Activated naive CD8-positive, alpha-beta T cell treated with anti-CD3 and anti-CD28 coated beads, Interleukin-2, amount 10 ng/mL, durations not matched to agents 7 days and 5 days (primary cell): Measurements from ENCODE around the gene DUSP22. TPM values are rescaled to one million over a fixed set of nuclear protein-coding genes. Genes with fewer than 3 reads are reported as not detected.
"Not testable (repeated sequence)": the region's sequence is repeated elsewhere in the genome, so short reads cannot be mapped to it uniquely, and the experiment has no call there.

Source experiments
- ATAC-seq: fragments of 150-1000 bp; cut with Tn5 transposase; one replicate; pipeline ENCODE4 v1.10.0; 2021; ENCODE audit warnings: low read depth, moderate library complexity
- POLR2A ChIA-PET: fragments of 350-600 bp; sonication (Branson Sonifier 250); formaldehyde crosslinking; loops from one replicate; lab custom pipeline; 2021; ENCODE audit warnings: antibody characterized with exemption; lab: Charles Lee
- DNase-seq: peaks from one replicate; pipeline ENCODE4 v3.0.0; 2021
- H3K27ac Mint-ChIP-seq: one replicate; pipeline ENCODE4 v1.8.0; 2022; ENCODE audit warnings: mild to moderate bottlenecking, mixed read lengths
- H3K27me3 Mint-ChIP-seq: one replicate; pipeline ENCODE4 v1.8.0; 2022; ENCODE audit warnings: mild to moderate bottlenecking, moderate library complexity, mixed read lengths
- H3K36me3 Mint-ChIP-seq: one replicate; pipeline ENCODE4 v1.8.0; 2021; ENCODE audit warnings: mild to moderate bottlenecking, mixed read lengths
- H3K4me1 Mint-ChIP-seq: one replicate; pipeline ENCODE4 v1.8.0; 2021; ENCODE audit warnings: mixed read lengths
- H3K4me3 Mint-ChIP-seq: one replicate; pipeline ENCODE4 v1.8.0; 2022; ENCODE audit warnings: mild to moderate bottlenecking, moderate library complexity, mixed read lengths
- H3K9me3 Mint-ChIP-seq: one replicate; pipeline ENCODE4 v1.8.0; 2021; ENCODE audit warnings: mixed read lengths
- total RNA-seq, 2 experiments: library from RNA; stranded (reverse); gene quantifications; one replicate each; pipeline ENCODE4 v1.2.3, GENCODE V29; 2021

DUSP22 gene
- total RNA-seq, 2 experiments from 2014 or later, result 49.1 to 50.4 TPM

DNA sequence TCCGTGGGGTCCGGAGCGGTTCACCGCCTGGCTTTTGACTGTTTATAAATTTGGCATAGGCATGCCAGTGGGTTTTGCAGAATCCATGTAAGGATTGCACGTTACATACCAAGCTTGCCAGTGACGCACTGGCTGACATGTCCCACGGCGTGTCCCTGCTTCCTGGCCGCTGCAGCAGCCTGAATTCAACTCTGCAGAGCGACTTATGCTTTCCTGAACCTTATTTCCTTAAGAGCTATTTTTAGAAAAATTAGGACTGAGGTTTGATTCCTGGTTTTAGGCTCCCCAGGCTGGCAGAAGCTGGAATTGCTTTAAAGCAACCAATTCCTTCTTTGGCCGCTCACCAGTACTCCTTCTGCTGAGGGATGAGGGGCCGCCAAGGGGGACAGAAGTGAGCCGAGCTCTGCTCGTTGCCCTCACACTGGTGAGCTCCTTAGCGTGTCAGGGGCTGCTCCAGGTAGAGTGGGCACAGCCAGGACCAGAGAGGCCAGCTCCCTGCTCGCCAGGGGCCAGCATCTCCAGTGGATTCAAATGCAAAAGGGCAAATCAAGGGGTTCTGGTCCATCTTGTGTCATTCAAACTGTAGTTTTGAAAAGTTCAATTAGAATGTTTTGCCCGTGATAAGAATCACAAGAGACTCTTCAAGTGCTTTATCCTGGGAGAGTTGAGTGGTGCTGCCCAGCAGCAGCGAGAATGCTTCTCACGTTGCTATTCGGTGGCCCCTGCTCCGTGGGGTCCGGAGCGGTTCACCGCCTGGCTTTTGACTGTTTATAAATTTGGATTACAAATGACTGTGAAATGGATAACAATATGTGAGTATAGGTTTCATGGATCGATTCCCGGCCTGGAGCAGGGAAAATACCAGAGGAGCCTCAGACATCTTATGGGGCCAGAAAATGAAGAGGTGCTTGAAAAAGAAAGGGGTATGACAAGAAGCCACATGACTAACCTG, 81.8 kb downstream of the DUSP22 start:
- Mint-ChIP-seq H3K27ac (no peak overlapping the region), H3K4me3 (no peak overlapping the region), H3K9me3 (no peaks in the 10 kb centered on the region), H3K27me3 (peaks cover 16% of the 10 kb centered on the region), H3K4me1 (peaks cover 8% of the 10 kb centered on the region), H3K36me3 (no peaks in the 10 kb centered on the region)
- no peak for DNase-seq
- no peak for ATAC-seq
- POLR2A ChIA-PET, result no interaction called here

DNA sequence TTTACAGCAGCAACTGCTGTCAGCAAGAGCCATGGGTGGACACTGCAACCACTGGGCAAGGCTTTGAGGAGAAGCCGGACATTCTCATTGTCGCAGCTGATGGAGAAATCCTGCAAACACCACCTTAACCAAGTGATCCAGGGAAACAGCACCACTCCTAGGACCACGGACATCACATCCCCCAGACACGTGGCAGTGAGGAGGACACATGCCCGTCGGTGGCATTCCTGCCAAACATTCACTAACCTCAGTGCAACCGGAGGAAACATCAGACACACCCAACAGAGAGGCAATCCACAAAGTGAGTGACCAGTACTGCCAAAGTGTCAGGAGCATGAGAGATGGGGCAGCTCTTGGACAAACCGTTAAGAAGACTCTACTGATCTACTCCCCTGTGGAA, 82.7 kb downstream of the DUSP22 start:
- H3K27me3 Mint-ChIP-seq, result peaks cover 16% of the 10 kb centered on the region
- no peak overlapping the region for H3K27ac Mint-ChIP-seq
- POLR2A ChIA-PET, result interaction anchor here (0.7 kb wide), 1 partner anchor 9 kb away, joined by 4 read pairs; no protein-coding TSS in a partner anchor
- peaks cover 13% of the 10 kb centered on the region for H3K4me1 Mint-ChIP-seq
- ATAC-seq (no peak), DNase-seq (no peak)
- no peaks in the 10 kb centered on the region for H3K9me3 Mint-ChIP-seq
- H3K36me3 Mint-ChIP-seq, result no peaks in the 10 kb centered on the region
- no peak overlapping the region for H3K4me3 Mint-ChIP-seq

DNA sequence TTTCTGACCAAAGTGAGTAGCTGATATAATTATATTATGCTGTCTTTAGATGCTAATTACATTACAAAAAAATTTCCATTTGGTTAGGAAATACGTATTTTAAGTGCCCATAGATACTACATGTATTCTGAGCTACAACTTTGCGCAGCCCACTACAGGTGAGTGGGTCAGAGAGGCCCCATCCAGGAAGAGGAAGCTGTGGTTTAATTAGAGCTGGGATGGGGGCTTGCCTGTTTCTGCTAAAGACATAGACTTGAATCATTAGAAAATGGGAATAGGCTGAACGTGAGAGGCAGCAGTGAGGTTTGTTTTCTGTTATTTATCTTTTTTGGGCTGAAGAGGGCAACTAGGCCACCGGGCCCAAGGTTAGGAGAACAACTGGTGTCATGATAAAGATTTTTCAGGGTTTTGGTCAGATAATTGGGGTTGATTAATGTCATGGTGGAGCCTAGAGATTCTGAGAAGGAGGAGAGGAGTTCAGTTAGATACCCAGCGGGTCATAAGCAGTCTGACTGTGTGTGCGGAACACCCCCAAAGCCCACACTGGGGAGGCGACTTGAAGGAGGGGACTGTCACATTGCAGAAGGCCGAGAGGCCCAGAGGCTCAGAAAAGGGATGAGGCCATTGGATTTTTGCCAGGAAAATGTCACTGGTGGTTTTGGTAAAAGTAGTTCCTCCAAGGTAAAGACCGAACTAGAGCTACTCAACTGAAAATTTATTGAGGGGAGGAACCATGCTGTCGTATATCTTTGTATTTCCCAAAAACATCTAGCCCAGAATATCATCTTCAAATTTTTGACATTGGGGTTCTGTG, 84.7 kb downstream of the DUSP22 start:
- Mint-ChIP-seq H3K9me3 (no peaks in the 10 kb centered on the region), H3K27ac (no peak overlapping the region), H3K4me1 (peaks cover 13% of the 10 kb centered on the region), H3K27me3 (peaks cover 23% of the 10 kb centered on the region), H3K4me3 (no peak overlapping the region), H3K36me3 (no peaks in the 10 kb centered on the region)
- ATAC-seq, result no peak
- POLR2A ChIA-PET, result interaction anchor here (0.5 to 1.4 kb wide), 2 partner anchors 46 to 188 kb away, joined by 3 read pairs; no protein-coding TSS in a partner anchor
- DNase-seq, result no peak

DNA sequence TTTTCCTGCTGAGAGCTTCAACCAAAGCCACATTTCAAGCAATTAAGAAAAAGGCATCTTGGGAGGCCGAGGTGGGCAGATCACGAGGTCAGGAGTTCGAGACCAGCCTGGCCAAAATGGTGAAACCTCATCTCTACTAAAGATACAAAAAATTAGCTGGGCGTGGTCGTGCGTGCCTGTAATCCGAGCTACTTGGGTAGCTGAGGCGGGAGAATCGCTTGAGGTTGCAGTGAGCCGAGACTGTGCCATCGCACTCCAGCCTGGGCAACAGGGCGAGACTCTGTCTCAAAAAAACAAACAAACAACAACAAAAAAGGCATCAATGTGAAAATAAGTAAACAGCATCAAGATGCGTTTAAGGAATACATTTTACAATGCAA, 85.3 kb downstream of the DUSP22 start:
- ATAC-seq, H3K9me3 Mint-ChIP-seq, H3K36me3 Mint-ChIP-seq, H3K4me3 Mint-ChIP-seq, POLR2A ChIA-PET, DNase-seq, H3K27ac Mint-ChIP-seq: not testable (repeated sequence)
- Mint-ChIP-seq H3K27me3 (peaks cover 21% of the 10 kb centered on the region), H3K4me1 (peaks cover 12% of the 10 kb centered on the region)

DNA sequence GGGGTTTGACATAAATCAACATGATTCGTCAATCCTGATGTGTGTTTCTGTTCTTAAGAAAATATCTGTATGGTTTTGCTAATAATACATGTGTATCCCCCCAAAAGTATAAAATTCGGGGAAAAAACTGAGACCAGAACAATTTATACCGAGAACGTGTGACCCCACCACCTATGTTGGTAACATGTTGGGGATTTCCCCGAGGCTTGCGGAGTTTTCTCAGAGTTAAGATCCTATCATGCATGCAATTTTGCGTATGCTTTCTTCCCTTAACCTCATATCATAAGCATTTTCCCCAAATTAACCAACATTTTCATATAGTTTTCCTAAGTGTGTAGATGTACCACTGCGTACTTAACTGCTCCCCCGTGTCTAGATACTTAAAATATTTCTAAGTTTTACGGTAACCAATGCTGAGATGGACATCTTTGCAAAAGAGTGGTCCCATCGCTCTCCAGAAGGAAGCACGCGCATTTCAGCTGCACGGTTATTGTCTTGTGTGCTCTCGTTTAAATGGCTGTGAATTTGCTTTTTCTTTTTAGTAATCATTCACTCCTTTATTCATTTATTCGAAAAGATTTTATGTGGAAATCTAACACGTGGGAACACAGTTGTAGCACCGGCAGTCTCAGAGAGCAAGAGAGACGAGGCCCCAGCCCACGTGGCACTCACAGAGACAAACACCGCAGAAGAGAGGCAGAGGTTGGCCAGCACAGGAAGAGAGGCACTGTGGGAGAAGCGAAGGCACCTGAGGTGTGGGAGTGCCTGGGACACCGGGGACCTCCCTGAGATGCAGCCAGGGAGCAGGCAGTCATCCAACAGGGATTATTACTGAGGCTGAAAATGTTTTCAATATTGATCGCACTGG, 86.0 kb downstream of the DUSP22 start:
- Mint-ChIP-seq H3K9me3 (no peaks in the 10 kb centered on the region), H3K4me3 (no peak overlapping the region), H3K4me1 (peaks cover 10% of the 10 kb centered on the region), H3K27ac (no peak overlapping the region), H3K36me3 (no peaks in the 10 kb centered on the region), H3K27me3 (peaks cover 19% of the 10 kb centered on the region)
- DNase-seq, result no peak
- POLR2A ChIA-PET, result no interaction called here
- ATAC-seq, result no peak

DNA sequence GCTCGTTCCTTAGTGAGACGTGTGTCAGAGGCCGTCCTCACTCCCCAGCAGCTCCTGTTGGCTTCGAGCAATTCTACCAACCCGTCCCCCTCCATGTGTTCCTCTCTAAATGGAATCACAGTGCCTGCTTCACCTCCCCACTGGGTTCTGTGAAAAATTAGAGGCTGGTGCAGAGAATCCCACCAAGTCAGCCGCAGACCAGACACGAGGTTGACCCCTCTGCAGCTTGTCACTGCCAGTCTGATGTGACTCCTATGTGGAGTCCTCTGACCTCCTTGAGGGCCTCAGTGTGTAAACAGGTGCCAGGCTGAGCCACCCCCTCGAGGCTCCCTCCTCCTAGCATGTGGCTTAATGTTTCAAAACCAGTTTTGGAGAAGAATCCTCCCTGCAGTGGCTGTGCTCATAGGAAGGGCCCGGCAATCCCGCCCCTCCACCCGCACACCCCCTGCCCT, 86.7 kb downstream of the DUSP22 start:
- Mint-ChIP-seq H3K9me3 (no peaks in the 10 kb centered on the region), H3K4me1 (peaks cover 10% of the 10 kb centered on the region), H3K27me3 (peaks cover 15% of the 10 kb centered on the region), H3K27ac (no peak overlapping the region), H3K4me3 (no peak overlapping the region), H3K36me3 (no peaks in the 10 kb centered on the region)
- POLR2A ChIA-PET, result no interaction called here
- peak; percentile 22 for ATAC-seq
- no peak for DNase-seq

DNA sequence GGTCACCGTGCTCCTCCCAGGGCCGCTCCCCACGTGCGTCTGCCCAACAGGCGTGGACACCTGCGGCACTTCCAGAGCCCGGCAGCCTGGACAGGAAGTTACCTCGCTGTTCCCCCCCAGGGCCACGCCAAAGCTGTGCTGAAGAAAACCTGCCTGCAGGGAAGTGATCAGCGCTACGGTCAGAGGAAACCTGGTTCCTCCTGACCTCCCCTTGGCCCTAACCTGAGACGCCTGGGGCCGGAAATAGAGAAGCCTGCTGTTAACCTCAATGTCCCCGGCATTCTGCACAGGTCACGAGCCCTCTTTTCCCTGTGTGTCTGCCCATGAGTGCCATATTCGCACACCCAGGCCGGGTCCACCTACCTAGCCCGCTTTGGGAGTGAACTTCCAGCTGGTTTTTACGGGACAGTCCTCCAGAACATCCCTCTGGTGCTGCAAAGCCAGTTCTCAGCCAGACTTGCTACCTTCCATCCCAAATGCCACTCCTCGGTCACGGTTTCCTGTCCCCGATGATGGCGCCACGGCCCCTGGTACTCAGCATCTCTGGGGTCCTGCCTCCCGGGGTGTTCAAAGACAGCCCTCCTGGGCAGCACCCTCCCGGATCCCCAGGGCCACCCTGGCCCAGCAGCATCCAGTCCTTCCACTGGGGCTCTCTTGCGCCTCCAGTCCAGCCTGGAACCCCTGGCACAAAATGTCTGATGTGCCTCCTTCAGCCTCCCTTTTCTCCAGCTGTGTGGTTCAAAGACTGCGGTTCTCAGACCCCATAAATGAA, 87.3 kb downstream of the DUSP22 start:
- no peaks in the 10 kb centered on the region for H3K9me3 Mint-ChIP-seq
- H3K36me3 Mint-ChIP-seq, result no peaks in the 10 kb centered on the region
- peak overlapping the region; percentile 19 for H3K27ac Mint-ChIP-seq
- no peak overlapping the region for H3K4me3 Mint-ChIP-seq
- peaks cover 11% of the 10 kb centered on the region for H3K27me3 Mint-ChIP-seq
- peaks cover 13% of the 10 kb centered on the region for H3K4me1 Mint-ChIP-seq
- POLR2A ChIA-PET, result no interaction called here
- ATAC-seq, result peak; percentile 64
- no peak for DNase-seq

DNA sequence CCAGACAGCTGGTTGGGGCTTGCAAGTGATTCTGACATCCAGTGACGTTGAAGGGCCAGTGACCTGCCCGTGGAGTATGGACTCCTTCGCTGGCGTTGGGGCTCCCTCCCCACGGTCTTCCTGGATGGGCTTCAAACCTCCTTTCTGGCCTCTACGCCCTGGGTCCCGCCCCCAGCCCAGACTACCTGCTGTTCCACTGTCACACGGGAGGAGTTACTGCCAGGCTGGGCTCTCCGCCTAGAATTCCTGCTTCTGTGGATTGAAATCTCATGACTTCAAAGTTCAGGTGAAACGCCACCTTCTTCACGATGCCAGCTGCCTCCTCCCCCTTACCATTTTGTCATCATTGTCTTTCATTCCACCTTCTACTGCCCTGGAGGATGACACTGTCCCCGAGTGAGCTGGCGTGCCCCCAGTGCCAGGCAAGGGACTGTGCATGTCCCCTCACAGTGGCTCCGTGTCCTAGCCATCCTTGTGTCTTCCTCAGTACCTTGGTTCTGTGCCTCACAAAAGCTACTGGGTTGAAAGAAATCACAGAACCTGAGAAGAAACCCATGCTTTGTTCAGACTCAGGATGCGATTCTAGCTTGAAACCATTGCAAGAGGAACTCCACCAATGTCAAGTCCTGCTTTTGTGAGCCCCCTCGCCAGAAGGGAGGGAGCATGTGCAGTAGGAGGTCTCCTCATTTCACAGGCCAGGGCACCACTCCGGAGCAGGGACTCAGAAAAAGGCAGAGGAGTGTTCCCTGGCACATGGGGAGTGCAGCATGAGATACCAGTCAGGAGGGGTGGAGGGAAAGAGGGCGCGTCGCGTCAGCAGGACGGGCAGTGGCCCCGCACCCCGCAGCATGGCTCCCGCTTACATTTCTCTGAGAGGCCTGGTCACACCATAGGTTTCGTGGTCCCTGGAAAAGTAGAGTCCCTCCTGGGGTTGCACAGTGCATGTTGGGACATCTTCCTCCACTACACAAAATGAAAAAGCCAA, 88.2 kb downstream of the DUSP22 start:
- peaks cover 7% of the 10 kb centered on the region for H3K27me3 Mint-ChIP-seq
- H3K4me3 Mint-ChIP-seq, result no peak overlapping the region
- H3K4me1 Mint-ChIP-seq, result peaks cover 15% of the 10 kb centered on the region
- ATAC-seq, result no peak
- POLR2A ChIA-PET, result no interaction called here
- H3K27ac Mint-ChIP-seq, result no peak overlapping the region
- H3K36me3 Mint-ChIP-seq, result no peaks in the 10 kb centered on the region
- no peaks in the 10 kb centered on the region for H3K9me3 Mint-ChIP-seq
- DNase-seq, result no peak

DNA sequence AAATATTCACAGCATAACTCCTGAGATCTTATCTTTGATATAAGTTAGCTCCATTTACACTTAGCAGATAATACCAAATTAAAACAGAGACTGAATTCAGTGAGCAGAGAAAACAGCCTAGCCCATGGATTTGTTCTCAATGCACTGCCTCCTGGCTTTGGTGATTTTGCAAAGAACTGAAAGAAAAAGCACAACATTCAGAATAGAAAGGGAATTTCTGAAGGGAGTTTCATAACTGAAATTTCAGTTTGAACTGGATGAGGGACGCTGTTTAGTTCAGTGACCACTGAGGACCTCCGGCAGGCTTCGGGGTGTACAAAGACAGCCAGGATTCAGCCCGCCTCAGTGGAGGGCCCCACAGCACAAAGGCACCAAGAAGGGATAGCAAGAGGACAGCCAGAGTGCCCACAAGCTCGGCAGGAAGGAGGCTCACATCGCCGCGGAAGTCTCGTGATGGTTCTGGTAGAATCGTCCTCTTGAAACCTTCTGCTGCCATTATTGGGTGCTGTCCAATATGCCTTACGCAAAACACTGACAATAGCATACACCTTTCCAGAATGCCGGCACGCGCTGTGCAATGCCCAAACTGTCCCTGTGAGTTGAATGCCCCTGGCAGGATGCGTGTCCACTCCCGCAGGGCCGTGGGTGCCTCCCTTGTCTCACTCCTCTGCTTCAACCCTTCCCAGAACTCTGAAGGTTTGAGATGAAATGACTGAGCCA, 89.6 kb downstream of the DUSP22 start:
- ATAC-seq, result no peak
- DNase-seq, result no peak
- no peaks in the 10 kb centered on the region for H3K36me3 Mint-ChIP-seq
- peaks cover 13% of the 10 kb centered on the region for H3K4me1 Mint-ChIP-seq
- H3K27me3 Mint-ChIP-seq, result peaks cover 9% of the 10 kb centered on the region
- H3K4me3 Mint-ChIP-seq, result no peak overlapping the region
- no peaks in the 10 kb centered on the region for H3K9me3 Mint-ChIP-seq
- H3K27ac Mint-ChIP-seq, result no peak overlapping the region
- POLR2A ChIA-PET, result interaction anchor here (1.4 kb wide), 1 partner anchor 10 kb away, joined by 6 read pairs; the partner anchor contains the start of gene IRF4

DNA sequence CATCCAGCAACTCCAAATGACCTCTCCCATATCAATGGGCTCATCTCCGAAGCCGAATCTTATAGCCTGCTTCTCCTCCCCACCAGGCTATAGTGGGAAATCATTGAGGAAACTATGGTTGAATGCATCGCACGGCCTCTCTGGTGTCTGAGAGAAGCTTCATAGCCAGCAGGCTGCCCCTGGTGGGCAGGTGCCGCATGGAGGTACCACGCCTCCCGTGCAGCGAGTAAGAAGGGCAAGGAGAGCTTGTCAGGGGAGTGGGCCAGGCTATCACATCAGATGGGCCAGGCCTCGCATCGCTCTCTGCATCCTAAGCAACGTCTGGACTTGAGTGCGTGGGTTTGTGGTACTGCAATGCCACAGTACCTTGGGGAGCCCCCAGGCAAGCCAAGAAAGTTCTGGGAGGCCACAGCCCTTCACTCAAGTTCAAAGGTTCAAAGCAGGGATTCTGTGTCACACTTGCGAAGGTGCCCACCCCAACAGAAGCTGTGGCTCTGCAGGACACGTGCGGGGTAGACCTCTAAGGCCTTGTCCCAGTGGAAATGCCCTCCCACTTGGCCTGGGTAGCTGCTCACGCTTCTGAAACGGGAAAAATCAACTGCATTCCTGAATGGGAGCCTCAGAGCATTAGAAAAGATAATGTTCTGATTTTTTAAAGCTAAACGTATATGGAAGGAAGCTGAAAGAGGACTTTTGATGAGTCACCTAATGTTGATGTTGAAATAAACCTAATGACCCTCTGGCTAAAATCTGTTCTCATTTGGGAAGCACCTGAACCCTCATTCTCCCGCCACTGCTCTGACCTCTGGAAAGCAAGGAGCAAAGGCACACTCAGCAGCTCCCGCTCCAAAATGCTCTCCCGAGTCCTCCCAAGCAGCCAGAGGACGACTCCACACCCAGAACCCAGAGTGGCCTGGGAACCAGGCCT, 90.9 kb downstream of the DUSP22 start:
- DNase-seq (no peak), ATAC-seq (no peak)
- POLR2A ChIA-PET, result interaction anchor here (0.6 to 1.4 kb wide), 2 partner anchors 8 to 9 kb away, joined by 4 to 6 read pairs; partner anchors contain the start of gene IRF4
- Mint-ChIP-seq H3K27me3 (peaks cover 11% of the 10 kb centered on the region), H3K36me3 (no peaks in the 10 kb centered on the region), H3K9me3 (no peaks in the 10 kb centered on the region), H3K4me1 (peaks cover 10% of the 10 kb centered on the region), H3K27ac (no peak overlapping the region), H3K4me3 (no peak overlapping the region)
